Spleen (tissue), 11 donors: ENCODE data around the gene PAK4. TPM values are rescaled to one million over a fixed set of nuclear protein-coding genes. Genes with fewer than 3 reads are reported as not detected.

Source experiments
- DNase-seq: peaks from one replicate; pipeline ENCODE4 v3.0.0-alpha.2; 2020
- H3K27ac ChIP-seq, 8 donors: fragments of 200-600 bp; sonication (generic) in 7 of 8; 1 replicate in 4 of 8; 2 replicates in 4 of 8; pipeline versions ENCODE4 v1.5.0 to v1.8.0; 2016 to 2021; ENCODE audit warnings: inconsistent platforms in 4 of 8, mild to moderate bottlenecking in 4 of 8, moderate library complexity in 1 of 8
- H3K27me3 ChIP-seq, 7 donors: fragments of 200-600 bp; sonication (generic) in 6 of 7; replicated peaks in 1 of 7; 1 replicate in 4 of 7; 2 replicates in 3 of 7; pipeline versions ENCODE4 v1.5.0 to v1.8.0; 2016 to 2021; ENCODE audit warnings: inconsistent platforms in 3 of 7, mild to moderate bottlenecking in 1 of 7
- H3K36me3 ChIP-seq, 6 donors: fragments of 200-600 bp; sonication (generic) in 5 of 6; 1 replicate in 4 of 6; 2 replicates in 2 of 6; pipeline versions ENCODE4 v1.5.0 to v1.8.0; 2016 to 2021; ENCODE audit warnings: inconsistent platforms in 2 of 6
- H3K4me1 ChIP-seq, 6 donors: fragments of 200-600 bp; sonication (generic) in 5 of 6; 1 replicate in 3 of 6; 2 replicates in 3 of 6; pipeline versions ENCODE4 v1.5.0 to v1.8.0; 2016 to 2021; ENCODE audit warnings: inconsistent platforms in 3 of 6
- H3K4me3 ChIP-seq, 8 donors: fragments of 200-600 bp; sonication (generic) in 7 of 8; 1 replicate in 4 of 8; 2 replicates in 4 of 8; pipeline versions ENCODE4 v1.5.0 to v1.8.0; 2016 to 2021; ENCODE audit warnings: inconsistent platforms in 4 of 8, mild to moderate bottlenecking in 4 of 8, moderate library complexity in 2 of 8
- H3K9me3 ChIP-seq, 8 donors: fragments of 200-600 bp; sonication (generic) in 7 of 8; 1 replicate in 4 of 8; 2 replicates in 4 of 8; pipeline versions ENCODE4 v1.5.0 to v1.8.0; 2016 to 2021; ENCODE audit warnings: inconsistent platforms in 4 of 8
- CTCF ChIP-seq, 11 experiments: fragments of 200-600 bp in 7 of 11; fragments of 450-650 bp in 4 of 11; sonication (generic) in 4 of 11; IDR thresholded peaks in 8 of 11; conservative IDR thresholded peaks in 3 of 11; 1 replicate in 7 of 11; 2 replicates in 4 of 11; pipeline versions ENCODE4 v1.4.0 to v1.8.0; 2016 to 2021; ENCODE audit warnings: antibody characterized with exemption in 11 of 11, inconsistent platforms in 4 of 11, mild to moderate bottlenecking in 1 of 11
- POLR2A ChIP-seq, 3 donors: fragments of 450-650 bp; IDR thresholded peaks; one replicate each; pipeline ENCODE4 v1.5.1; 2017; ENCODE audit warnings: antibody characterized with exemption in 3 of 3, mild to moderate bottlenecking in 1 of 3
- POLR2AphosphoS5 ChIP-seq, 3 donors: sonication (generic); formaldehyde crosslinking; IDR thresholded peaks; one replicate each; pipeline ENCODE4 v1.5.1; 2017; ENCODE audit warnings: antibody characterized with exemption in 3 of 3
- WGBS, 5 donors: extraction: QIAGEN DNeasy Blood & Tissue Kit in 3 of 5; methylation state at CpG; one replicate each; pipeline versions ENCODE4 v1.1.5 to v1.1.7; 2013 to 2018; 5-methylcytosine and 5-hydroxymethylcytosine counted together
- intact Hi-C: fragments of 100-400 bp; cut with DNase I; formaldehyde crosslinking; loops from one replicate; pipeline ENCODE4 v1.15.0; 2023; ENCODE audit warnings: low total_unique reads
- polyA plus RNA-seq, 3 donors: library from polyadenylated mRNA; stranded (reverse); fragments of 200-250 nt; gene quantifications; one replicate each; pipeline ENCODE4 v1.2.1, GENCODE V29; 2013
- total RNA-seq, 7 donors: library from RNA; depleted of rRNA in 3 of 7; stranded (reverse); fragments of >200 nt in 3 of 7; fragmentation: NEBNext Ultra II Directional in 4 of 7; extraction: Animal tissue kit (Norgen Biotek cat#: 25700) in 4 of 7; gene quantifications; one replicate each; pipeline versions ENCODE4 v1.1.0 to v1.2.1, GENCODE V29; 2016 to 2021
- donor health status: healthy with polysubstance abuse.
- donor health status: DM: no; HTN: no; CAD: no; lungs with moderate emphysema.
- donor health status: DM: no; HTN: no; CAD: no.
- donor health status: Bipolar disorder and iron deficiency.
- donor health status: healthy.
- donor health status: DM: no; HTN: no; CAD: no.
- donor health status: DM: yes; HTN: yes; CAD: no.

The PAK4 gene
- total and polyA plus RNA-seq, 10 donors: 5.2 to 27.8 (median 14.7) TPM

- 85 to 97% (median 97%) methylated on average over 6 to 10 of the region's 10 CpGs for WGBS, 5 donors
- Histone ChIP-seq H3K4me3 (no peak overlapping the region), H3K4me1 (no peaks in the 10 kb centered on the region), H3K27me3 (no peaks in the 10 kb centered on the region), H3K9me3 (no peaks in the 10 kb centered on the region), H3K27ac (no peak overlapping the region), H3K36me3 (peaks cover 0 to 90% (median 68%) of the 10 kb centered on the region in 6 donors)
- no peak for DNase-seq
- intact Hi-C loops: no loop called here
- TF ChIP-seq CTCF (IDR thresholded peaks at IDR 0.05 in 8 of 11, conservative IDR thresholded peaks at IDR 0.05 in 3 of 11) (no peak), POLR2AphosphoS5 (IDR thresholded peaks at IDR 0.05) (no peak), POLR2A (IDR thresholded peaks at IDR 0.05) (no peak)
Measured at GRCh38 chr19:39177110-39177699, 51.6 kb downstream of the PAK4 start.

GRCh38 chr19:39177736-39178135 is 52.1 kb downstream of the PAK4 start:
- no peak overlapping the region for H3K27ac ChIP-seq
- TF ChIP-seq POLR2A (IDR thresholded peaks at IDR 0.05) (no peak), POLR2AphosphoS5 (IDR thresholded peaks at IDR 0.05) (no peak), CTCF (IDR thresholded peaks at IDR 0.05 in 8 of 11, conservative IDR thresholded peaks at IDR 0.05 in 3 of 11) (no peak)
- H3K27me3 ChIP-seq: no peaks in the 10 kb centered on the region
- intact Hi-C loops: no loop called here
- WGBS, 5 donors: 93 to 100% (median 95%) methylated on average over 5 to 11 of the region's 11 CpGs
- no peaks in the 10 kb centered on the region for H3K9me3 ChIP-seq
- no peaks in the 10 kb centered on the region for H3K4me1 ChIP-seq
- DNase-seq: no peak
- H3K36me3 ChIP-seq: peaks cover 0 to 85% (median 65%) of the 10 kb centered on the region in 6 donors
- H3K4me3 ChIP-seq: no peak overlapping the region

- no peak for DNase-seq
- 90 to 95% (median 94%) methylated on average over 18 to 30 of the region's 30 CpGs for WGBS, 5 donors
- Histone ChIP-seq H3K27ac (no peak overlapping the region), H3K4me3 (no peak overlapping the region), H3K36me3 (peaks cover 0 to 78% (median 59%) of the 10 kb centered on the region in 6 donors), H3K9me3 (no peaks in the 10 kb centered on the region), H3K27me3 (no peaks in the 10 kb centered on the region), H3K4me1 (no peaks in the 10 kb centered on the region)
- intact Hi-C loops: no loop called here
- TF ChIP-seq POLR2AphosphoS5 (IDR thresholded peaks at IDR 0.05): peak in 1 of 3 donors; percentile 4
- no peak for TF ChIP-seq POLR2A (IDR thresholded peaks at IDR 0.05)
Measured at GRCh38 chr19:39178296-39179006, 52.9 kb downstream of the PAK4 start.

GRCh38 chr19:39179754-39180153 is 54.2 kb downstream of the PAK4 start:
- no peak for TF ChIP-seq POLR2A (IDR thresholded peaks at IDR 0.05)
- peak in 1 of 3 donors; percentile 25 for TF ChIP-seq POLR2AphosphoS5 (IDR thresholded peaks at IDR 0.05)
- no peak for TF ChIP-seq CTCF (IDR thresholded peaks at IDR 0.05 in 8 of 11, conservative IDR thresholded peaks at IDR 0.05 in 3 of 11)
- H3K27me3 ChIP-seq: no peaks in the 10 kb centered on the region
- intact Hi-C loops: loop anchor here (10.0 kb wide), 1 partner anchor 55 kb away; the partner anchor contains the start of gene PAK4
- 84 to 90% (median 87%) methylated on average over 5 to 10 of the region's 10 CpGs for WGBS, 5 donors
- H3K27ac ChIP-seq: no peak overlapping the region
- peaks cover 0 to 65% (median 47%) of the 10 kb centered on the region in 6 donors for H3K36me3 ChIP-seq
- peak; percentile 55 for DNase-seq
- H3K4me1 ChIP-seq: no peaks in the 10 kb centered on the region
- no peak overlapping the region for H3K4me3 ChIP-seq
- H3K9me3 ChIP-seq: no peaks in the 10 kb centered on the region
